ENCODE measurements around the gene RHOD.

GRCh38 chr11:67054836-67055523 lies 1.7 kb upstream of the RHOD start:
- TF ChIP-seq GABPA (IDR thresholded peaks at IDR 0.05; ENCODE audit: borderline replicate concordance, insufficient read depth, low read length): no peak
- TF ChIP-seq POLR2A (IDR thresholded peaks at IDR 0.05; ENCODE audit: control extremely low read depth in 1 of 2, low read depth in 2 of 2, low read length in 2 of 2): no peak
- no peak for TF ChIP-seq RFX5 (IDR thresholded peaks at IDR 0.05; ENCODE audit: borderline replicate concordance, low read depth, low read length)
- no peak for TF ChIP-seq CEBPB (IDR thresholded peaks at IDR 0.05; ENCODE audit: low read depth, low read length)
- TF ChIP-seq POLR2AphosphoS5 (IDR thresholded peaks at IDR 0.05; ENCODE audit: low read depth, low read length): no peak
- TF ChIP-seq SIN3A (conservative IDR thresholded peaks at IDR 0.05 in 1 of 2, IDR thresholded peaks at IDR 0.05 in 1 of 2; ENCODE audit: low read depth in 1 of 2, low read length in 2 of 2): 0 out of 4 replicates have a peak, but pooled peaks of 1 of the 2 experiments have one; percentile 6
- TF ChIP-seq CTCF (IDR thresholded peaks at IDR 0.05; ENCODE audit: control extremely low read depth in 1 of 3, insufficient read depth in 1 of 3, low read depth in 1 of 3, low read length in 3 of 3): no peak
- TF ChIP-seq NANOG (IDR thresholded peaks at IDR 0.05; ENCODE audit: insufficient read depth, low read depth, low read length, poor library complexity, severe bottlenecking): no peak
- no peak for TF ChIP-seq JUN (IDR thresholded peaks at IDR 0.05; ENCODE audit: low read depth, low read length)

Data from H1 (cell line).